ENCODE results near the gene SNRPB2.

GRCh38 chr20:16748308-16748900 is 18.6 kb downstream of the SNRPB2 start, which contains the start of gene OTOR:
- TF ChIP-seq CTCF (conservative IDR thresholded peaks at IDR 0.05 in 1 of 2, IDR thresholded peaks at IDR 0.05 in 1 of 2; ENCODE audit: low read depth in 1 of 2, low read length in 2 of 2) (no peak), EZH2 (IDR thresholded peaks at IDR 0.05; ENCODE audit: low read length, missing control alignments) (no peak)
